CD4-positive, alpha-beta T cell treated with Interleukin-15 for 1 hour (primary cell): ENCODE results near the gene KAT2A.
"Not testable (repeated sequence)": the region's sequence is repeated elsewhere in the genome, so short reads cannot be mapped to it uniquely, and the experiment has no call there.

Experiments used
- DNase-seq: peaks from one replicate; pipeline ENCODE4 v3.0.0-alpha.2; 2020

The KAT2A gene

DNA sequence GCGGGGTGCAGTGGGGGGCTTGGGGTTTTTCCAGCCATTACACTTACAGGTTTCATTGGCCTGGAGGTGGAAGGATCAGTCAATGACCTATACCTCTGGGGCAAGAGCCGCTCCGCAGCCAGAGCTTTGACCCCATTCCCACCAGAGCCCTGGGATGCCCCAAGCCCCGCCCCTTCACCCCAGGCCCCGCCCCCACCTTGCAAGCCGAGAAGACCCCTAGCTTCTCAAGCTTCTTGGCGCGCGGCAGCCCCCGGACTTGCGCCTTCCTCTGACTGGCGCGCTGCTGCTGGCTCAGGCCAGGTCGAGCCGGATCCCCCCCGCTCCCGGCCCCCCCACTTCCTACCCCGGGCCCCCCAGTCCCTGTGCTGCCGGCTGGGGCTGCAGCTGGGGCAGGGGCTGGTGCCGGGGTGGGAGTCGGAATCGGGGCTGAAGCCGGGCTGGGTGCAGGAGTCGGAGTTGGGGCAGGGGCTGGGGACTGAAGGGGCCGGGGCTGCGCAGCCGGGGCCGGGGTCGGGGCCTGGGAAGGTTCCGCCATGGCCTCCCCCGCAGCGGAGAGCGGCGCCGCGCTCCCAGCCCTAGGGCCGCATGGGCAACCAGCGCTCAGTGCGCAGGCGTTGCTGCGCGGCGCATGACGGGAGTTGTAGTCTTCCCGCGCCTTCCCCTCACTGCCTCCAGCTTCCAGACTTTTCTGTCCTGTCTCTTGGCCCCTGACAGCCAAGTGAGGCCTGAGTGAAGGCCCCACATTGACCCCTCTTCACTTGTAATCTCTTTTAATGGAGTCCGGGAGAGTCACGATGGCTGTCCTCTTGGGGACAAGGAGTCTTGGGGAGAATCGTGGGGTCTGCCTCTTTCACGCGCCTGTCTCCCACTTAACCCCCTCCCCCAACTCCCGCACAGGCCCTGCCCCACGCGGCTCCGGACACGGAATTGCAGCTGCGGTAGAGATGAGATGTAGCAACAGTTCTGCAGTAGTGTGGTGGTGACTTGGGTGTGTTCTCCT lies at the start of gene KAT2A:
Gene KAT2A, minus strand, starts transcription at position 598 of the 1,000 bp plus-strand sequence. Its CDS starts 63 bp downstream, at position 535.
- DNase-seq = peak; percentile 71

- no peak for DNase-seq
Measured at GRCh38 chr17:42169351-42169750, 48.2 kb upstream of the KAT2A start.

DNA sequence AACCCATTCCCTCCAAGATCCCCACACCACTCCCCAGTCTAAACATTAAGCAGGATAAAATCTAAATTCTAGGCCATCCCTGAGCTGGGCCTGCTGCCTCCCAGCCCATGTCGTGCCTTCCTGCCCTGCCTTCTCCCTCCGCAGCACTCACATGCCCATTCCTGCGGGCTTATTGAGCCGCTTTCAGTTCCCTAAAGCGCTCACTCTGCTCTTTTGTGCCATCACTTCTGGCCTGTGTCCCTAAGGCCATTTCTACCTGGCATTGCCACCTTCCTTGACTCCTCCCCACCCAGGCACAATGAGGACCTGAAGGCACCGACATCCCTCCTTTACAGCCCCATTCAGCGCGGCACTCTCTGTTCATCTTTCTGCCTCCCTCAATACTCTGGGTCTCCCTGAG lies 46.6 kb upstream of the KAT2A start:
- DNase-seq = no peak

- DNase-seq = no peak
Measured at GRCh38 chr17:42166196-42166763, 45.1 kb upstream of the KAT2A start.

DNA sequence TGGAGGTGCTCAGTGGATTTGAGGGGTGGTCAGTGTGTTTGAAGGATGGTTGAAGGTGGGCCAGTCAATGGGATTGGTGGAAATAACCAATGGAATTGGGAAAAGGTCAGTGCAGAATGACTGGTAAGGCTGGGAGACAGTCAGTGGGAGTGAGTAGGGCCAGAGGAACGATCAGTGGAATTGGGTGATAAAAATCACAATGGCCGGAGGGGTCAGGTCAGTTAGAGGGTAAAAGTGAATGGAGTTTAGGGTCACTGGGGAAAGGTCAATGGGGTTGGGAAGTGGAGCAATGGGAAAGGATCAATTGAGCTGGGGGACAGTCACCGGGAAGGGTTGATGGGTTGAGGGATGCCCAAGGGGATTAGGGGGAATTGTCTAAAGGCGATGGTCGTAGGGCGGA lies 44.6 kb upstream of the KAT2A start:
- DNase-seq = no peak

DNA sequence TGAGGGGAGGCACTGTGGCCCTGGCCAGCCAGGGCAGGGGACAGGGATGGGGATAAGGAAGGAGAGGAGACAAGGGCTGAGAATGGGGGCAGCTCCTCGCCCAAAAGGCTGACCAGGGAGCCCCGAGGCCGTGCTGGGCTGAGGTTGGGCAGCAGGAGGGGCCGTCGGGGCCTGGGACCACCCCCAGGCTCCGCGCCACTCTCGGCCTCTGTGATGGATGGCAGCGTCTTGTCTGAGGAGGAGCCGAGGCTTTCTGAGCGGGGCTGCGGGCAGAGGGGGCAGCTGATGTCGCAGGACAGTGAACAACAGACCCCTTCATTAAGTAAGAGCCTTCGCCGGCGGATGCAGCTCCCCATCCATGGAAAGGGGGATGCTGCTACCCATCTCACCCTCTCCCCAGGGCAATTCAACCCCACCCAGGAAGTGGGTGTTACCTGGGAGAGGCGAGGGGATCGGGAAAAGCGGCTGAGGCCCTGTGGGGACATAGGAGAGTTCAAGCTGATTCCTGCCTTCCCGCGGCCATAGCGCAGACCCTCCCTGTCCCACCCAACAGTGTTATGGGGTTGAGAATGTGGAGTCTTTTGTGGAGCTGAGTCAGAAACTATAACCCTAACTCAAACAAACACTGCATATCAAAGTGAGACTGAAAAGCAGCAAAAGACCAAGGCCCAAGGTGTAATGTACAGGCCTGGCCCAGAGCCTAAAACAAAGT lies 42.7 kb upstream of the KAT2A start:
- DNase-seq = no peak

DNA sequence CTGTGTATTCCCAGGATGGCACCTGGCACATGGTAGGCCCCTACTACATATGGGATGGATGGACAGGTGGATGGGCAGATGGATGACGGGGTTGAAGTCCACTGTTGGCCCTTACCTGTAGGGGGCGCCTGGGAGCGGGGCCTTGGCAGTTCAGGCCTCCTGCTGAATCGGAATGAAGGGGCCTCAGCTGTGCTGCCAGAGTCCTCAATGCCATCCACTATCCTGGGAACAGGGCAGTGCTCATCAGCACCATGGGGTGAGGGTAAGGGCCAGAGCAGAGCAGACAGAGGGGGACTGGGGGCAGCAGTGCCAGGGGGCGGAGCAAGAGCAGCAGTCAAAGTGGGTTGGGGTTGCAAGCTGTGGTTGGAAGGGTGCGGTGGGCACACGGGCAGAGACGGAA lies 41.9 kb upstream of the KAT2A start:
- peak; percentile 19 for DNase-seq

DNA sequence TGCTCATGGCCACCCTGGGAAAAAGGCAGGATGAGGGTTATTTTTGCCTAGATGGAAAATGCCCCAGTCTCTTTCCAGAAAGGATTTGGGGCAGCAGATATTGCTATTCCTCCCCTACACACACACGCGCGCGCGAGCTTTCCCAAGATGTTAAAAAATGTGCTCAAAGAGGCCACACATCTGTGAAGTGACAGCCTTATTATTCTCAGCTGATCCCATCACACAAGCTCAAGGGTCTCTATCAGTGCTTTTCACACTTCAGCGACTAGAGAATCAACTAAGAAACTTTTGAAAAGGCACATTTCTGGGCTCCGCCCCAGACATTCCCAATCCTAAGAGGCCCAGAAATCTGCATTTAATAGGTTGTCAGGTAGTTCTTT lies 39.4 kb upstream of the KAT2A start:
- DNase-seq = no peak

GRCh38 chr17:42159796-42160530 lies 38.8 kb upstream of the KAT2A start:
- DNase-seq = no peak

- DNase-seq = no peak
Measured at GRCh38 chr17:42155614-42156045, 34.5 kb upstream of the KAT2A start.

DNA sequence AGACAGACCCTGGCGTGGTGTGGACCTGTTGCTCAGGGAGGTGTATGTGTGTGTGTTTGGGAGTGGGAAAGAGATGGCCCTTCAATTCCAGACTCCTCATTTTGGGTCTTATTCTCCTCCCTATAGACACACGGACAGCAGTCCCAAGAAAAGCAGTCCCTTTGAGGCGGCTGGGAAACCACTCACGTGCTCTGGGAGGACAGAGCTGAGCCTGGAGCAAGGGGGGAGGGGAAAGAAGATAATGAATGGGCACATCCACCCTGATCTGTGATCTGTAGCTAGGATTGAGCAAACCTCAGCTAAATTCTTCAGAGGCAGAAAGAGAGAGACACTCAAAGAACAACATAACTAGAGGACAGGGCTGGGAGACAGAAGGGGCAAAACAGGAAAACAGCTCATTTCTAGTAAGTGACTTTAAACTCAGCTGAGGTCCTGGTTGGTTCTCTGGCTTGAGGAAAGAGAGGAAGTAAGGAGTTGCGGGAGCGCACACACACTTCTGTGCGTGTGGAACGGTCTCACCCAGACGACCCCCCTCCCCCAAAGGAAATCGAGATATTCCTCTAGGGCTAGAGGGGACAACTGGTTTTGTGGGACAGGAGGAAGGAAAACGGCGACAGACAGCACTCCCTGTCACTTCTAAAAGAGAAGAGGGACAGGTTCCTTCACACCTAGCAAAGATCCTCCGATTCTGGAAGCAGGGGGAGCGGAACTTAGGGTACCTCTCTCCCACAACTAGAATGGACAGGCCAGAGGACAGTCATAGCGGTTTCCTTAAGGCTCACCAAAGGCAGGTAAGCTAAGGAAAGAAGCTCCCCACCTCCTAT lies 33.0 kb upstream of the KAT2A start:
- no peak for DNase-seq

- DNase-seq = no peak
Measured at GRCh38 chr17:42146911-42147607, 25.9 kb upstream of the KAT2A start.

GRCh38 chr17:42143138-42143537 lies 22.0 kb upstream of the KAT2A start:
- DNase-seq = not testable (repeated sequence)

GRCh38 chr17:42142371-42142896 lies 21.3 kb upstream of the KAT2A start:
- no peak for DNase-seq

DNA sequence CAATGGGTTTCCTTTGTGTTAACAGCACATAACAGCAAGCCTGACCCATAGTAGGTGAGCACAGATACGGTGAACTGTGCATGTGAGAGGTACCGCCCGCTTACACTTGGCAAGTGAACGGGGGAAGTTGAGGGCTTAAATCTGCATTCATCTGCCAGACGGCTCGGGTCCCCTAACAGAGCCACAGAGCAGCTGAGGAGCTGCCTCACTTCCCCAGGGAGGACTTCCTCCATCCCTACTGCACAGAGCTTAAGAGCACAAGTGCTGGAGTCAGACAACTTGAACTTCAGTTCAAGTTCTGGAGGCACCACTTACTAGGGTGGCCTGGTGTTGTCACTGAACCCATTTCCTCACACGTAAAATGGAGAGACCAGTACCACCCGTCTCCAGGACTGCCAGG lies 20.2 kb upstream of the KAT2A start:
- no peak for DNase-seq

- not testable (repeated sequence) for DNase-seq
Measured at GRCh38 chr17:42140690-42141089, 19.5 kb upstream of the KAT2A start.

DNA sequence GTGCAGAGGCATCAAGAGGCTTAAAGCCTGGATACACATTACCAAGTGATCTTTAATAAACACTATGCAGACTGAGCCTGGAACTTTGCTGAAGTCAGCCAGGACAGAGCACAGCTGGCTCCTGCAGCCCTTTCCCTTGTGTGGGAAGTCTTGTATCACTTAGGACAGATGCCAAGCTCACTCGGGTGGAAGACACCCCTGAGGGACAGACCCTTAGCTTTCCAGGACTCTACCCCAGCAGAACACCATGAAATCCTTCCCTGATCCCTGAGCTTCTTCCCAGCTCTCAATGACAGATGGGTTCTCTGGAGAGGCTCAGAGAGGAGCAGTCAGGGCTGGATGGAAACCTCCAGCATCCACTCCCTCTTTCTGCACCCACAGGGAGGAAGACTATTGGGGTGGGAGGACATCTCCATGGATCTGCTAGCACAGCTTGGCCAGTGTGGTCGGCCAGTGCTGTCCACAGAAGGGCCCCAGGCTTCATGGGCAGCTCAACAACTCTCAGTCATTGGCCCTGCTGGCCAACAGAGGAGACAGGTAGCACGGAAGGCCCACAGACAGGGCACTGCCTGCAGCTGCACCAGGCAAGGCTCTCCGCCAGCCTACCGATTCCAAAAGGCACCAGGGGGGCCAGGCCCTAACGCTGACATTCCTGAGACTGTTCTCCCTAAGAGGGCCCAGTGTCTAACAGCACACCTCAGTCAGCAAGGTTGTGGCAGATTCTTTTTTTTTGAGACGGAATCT lies 17.8 kb upstream of the KAT2A start:
- DNase-seq = no peak

DNA sequence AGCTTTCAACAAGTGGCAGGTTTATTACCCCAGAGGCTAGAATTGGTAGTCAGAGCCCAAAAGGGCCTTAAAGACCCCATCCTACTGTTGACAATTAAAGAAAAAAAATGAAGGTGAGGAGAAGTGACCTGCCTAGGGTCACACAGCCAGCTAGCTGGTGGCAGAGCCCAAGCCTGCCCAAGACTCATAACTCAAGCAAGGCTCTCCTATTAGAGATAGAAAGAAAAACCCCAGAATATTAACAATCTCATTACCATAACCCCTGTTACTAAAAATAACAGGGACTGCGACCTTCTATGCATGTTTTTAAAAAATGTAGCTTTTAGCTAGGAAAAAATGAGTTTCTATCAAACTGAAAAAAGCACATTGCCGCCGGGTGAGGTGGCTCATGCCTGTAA lies 15.5 kb upstream of the KAT2A start:
- no peak for DNase-seq

DNA sequence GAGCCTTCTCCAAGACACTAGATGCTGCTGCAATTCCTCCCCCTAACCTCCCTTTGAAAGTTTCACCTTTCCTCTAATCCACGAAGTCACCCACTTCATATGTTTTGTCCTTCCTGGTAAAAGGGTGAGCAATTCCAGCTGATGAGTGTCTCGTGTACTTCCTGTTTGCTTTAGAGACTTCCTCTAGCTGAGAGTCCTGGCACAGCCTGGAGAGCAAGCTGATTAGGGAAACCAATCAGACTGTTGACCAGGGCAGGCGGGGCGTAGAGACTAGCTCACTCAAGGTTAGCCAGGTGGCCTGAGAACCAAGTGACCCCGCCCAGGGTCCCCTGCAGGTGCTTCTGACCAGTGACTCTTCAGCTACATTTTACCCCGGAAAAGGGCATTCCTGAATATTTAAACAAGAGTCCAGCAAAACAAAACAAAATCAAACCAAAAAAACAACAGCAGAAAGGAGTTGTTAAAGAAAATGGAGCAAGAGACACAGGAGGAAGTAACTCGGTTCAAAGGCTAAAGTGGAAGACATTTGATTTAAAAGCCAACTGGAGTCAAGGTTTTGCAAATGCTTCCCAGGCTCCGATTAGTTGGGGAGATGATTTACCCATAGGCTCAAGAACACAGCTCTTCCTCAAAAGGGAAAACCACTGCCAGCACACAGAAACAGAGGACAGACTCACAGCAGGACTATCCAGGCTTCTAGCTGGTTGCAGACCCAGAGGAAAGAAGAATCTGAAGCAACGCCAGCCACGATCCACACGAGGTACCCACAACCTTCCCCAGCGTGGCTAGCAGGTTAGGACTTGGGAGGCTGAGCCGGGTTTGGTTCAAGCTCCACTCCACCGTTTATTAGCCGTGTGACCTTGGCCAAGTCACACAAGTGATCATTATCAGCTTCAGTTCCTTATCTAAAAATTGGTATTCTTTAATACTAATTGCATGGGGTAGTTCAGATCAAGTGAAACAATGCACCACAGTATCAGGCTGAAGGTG lies 14.8 kb upstream of the KAT2A start:
- no peak for DNase-seq
